GM12801 (cell line): ENCODE measurements around the gene SLC37A2.

Experiments
- CTCF ChIP-seq: IDR thresholded peaks from one replicate; pipeline ENCODE4 v1.5.1; 2011; ENCODE audit warnings: control low read depth; ENCODE audit not compliant: insufficient read length; ENCODE audit errors: extremely low read depth

Gene SLC37A2

GRCh38 chr11:125139778-125140177, 76.7 kb downstream of the SLC37A2 start:
- no peak for TF ChIP-seq CTCF
